Activated gamma-delta T cell treated with anti-CD3 and anti-CD28 coated beads, Interleukin-2, amount 50 U/mL, for 16 hours (primary cell): ENCODE data around the gene AKAP7.
A peak's percentile ranks its signal among the peaks of the same experiment; 100 is the strongest.
"Not testable (repeated sequence)": the region's sequence is repeated elsewhere in the genome, so short reads cannot be mapped to it uniquely, and the experiment has no call there.

ENCODE experiments used
- DNase-seq: peaks from one replicate; pipeline ENCODE4 v3.0.0-alpha.2; 2020; ENCODE audit warnings: low read depth

The AKAP7 gene

GRCh38 chr6:131255434-131255833, 120.2 kb downstream of the AKAP7 start:
- no peak for DNase-seq

- no peak for DNase-seq
These were observed 120.6 kb downstream of the AKAP7 start for GRCh38 chr6:131255911-131256310.

GRCh38 chr6:131257104-131257503, 121.8 kb downstream of the AKAP7 start:
- DNase-seq, result no peak

- no peak for DNase-seq
These were observed 122.9 kb downstream of the AKAP7 start for GRCh38 chr6:131258010-131258652.

GRCh38 chr6:131258816-131259476, 123.7 kb downstream of the AKAP7 start:
- DNase-seq, result no peak

- DNase-seq, result not testable (repeated sequence)
These were observed 125.7 kb downstream of the AKAP7 start for GRCh38 chr6:131260960-131261359.

GRCh38 chr6:131262060-131262459, 126.8 kb downstream of the AKAP7 start:
- DNase-seq, result no peak

GRCh38 chr6:131265939-131266338, 130.7 kb downstream of the AKAP7 start:
- DNase-seq, result no peak

- DNase-seq, result no peak
These were observed 133.0 kb downstream of the AKAP7 start for GRCh38 chr6:131268303-131268702.

- no peak for DNase-seq
These were observed 134.5 kb downstream of the AKAP7 start for GRCh38 chr6:131269565-131270391.

- no peak for DNase-seq
These were observed 135.3 kb downstream of the AKAP7 start for GRCh38 chr6:131270534-131270933.

GRCh38 chr6:131275273-131275672, 140.0 kb downstream of the AKAP7 start:
- no peak for DNase-seq

GRCh38 chr6:131277591-131277990, 142.3 kb downstream of the AKAP7 start:
- DNase-seq, result no peak

- peak; percentile 24 for DNase-seq
These were observed 146.4 kb downstream of the AKAP7 start for GRCh38 chr6:131281471-131282270.

GRCh38 chr6:131282365-131282764, 147.1 kb downstream of the AKAP7 start:
- DNase-seq, result no peak

GRCh38 chr6:131283466-131284175, 148.4 kb downstream of the AKAP7 start:
- DNase-seq, result no peak

GRCh38 chr6:131285548-131285947, 150.3 kb downstream of the AKAP7 start:
- no peak for DNase-seq

- DNase-seq, result no peak
These were observed 151.3 kb downstream of the AKAP7 start for GRCh38 chr6:131286469-131287040.

- DNase-seq, result no peak
These were observed 152.9 kb downstream of the AKAP7 start for GRCh38 chr6:131288214-131288613.

- DNase-seq, result no peak
These were observed 155.7 kb downstream of the AKAP7 start for GRCh38 chr6:131290955-131291354.
